GM10266 (cell line): ENCODE results near the gene SCGB1D2.
"Not testable (repeated sequence)": the region's sequence is repeated elsewhere in the genome, so short reads cannot be mapped to it uniquely, and the experiment has no call there.

ENCODE experiments used
- DNase-seq: peaks from one replicate; pipeline ENCODE4 v3.0.0; 2012; ENCODE audit errors: extremely low spot score
- CTCF ChIP-seq: IDR thresholded peaks from 2 replicates; pipeline ENCODE4 v1.5.1; 2012; ENCODE audit warnings: mild to moderate bottlenecking, low read depth; ENCODE audit not compliant: control insufficient read depth, insufficient read depth; ENCODE audit errors: missing control alignments

SCGB1D2 gene

GRCh38 chr11:62205441-62205840, 36.6 kb upstream of the SCGB1D2 start:
- TF ChIP-seq CTCF: no peak
- DNase-seq: no peak

- DNase-seq: not testable (repeated sequence)
Measured at GRCh38 chr11:62206276-62207066, 35.6 kb upstream of the SCGB1D2 start.

- TF ChIP-seq CTCF: no peak
- no peak for DNase-seq
Measured at GRCh38 chr11:62208785-62209144, 33.3 kb upstream of the SCGB1D2 start.

- DNase-seq: no peak
- TF ChIP-seq CTCF: peak; percentile 38
Measured at GRCh38 chr11:62217191-62217748, 24.8 kb upstream of the SCGB1D2 start.

GRCh38 chr11:62221498-62221897, 20.5 kb upstream of the SCGB1D2 start:
- TF ChIP-seq CTCF: no peak
- DNase-seq: no peak

GRCh38 chr11:62223095-62223494, 18.9 kb upstream of the SCGB1D2 start:
- TF ChIP-seq CTCF: no peak

GRCh38 chr11:62233730-62234129, 8.3 kb upstream of the SCGB1D2 start:
- no peak for TF ChIP-seq CTCF
- no peak for DNase-seq

More at GRCh38 chr11:62223095-62223494, 18.9 kb upstream of the SCGB1D2 start:
- DNase-seq: no peak
